Measurements from ENCODE around the gene IFITM10.

IFITM10 gene

GRCh38 chr11:1750840-1751530 lies 590 bp upstream of the IFITM10 start:
- no peak for DNase-seq (ENCODE audit: extremely low spot score)
- ChIA-PET POLR2A (interaction anchor here (0.7 to 2.5 kb wide), 2 partner anchors 13 to 58 kb away, joined by 3 to 10 read pairs; partner anchors contain the start of gene CTSD), CTCF (no interaction called here)
- no peak for TF ChIP-seq PKNOX1 (IDR thresholded peaks at IDR 0.05)
- TF ChIP-seq FOXM1 (IDR thresholded peaks at IDR 0.05; ENCODE audit: borderline replicate concordance), result no peak
- TF ChIP-seq FOXA1 (IDR thresholded peaks at IDR 0.05), result no peak
- TF ChIP-seq L3MBTL2 (conservative IDR thresholded peaks at IDR 0.05), result no peak
- no peak for TF ChIP-seq ZNF384 (IDR thresholded peaks at IDR 0.05)
- no peak for TF ChIP-seq HDGF (IDR thresholded peaks at IDR 0.05; ENCODE audit: borderline replicate concordance)
- TF ChIP-seq SP1 (IDR thresholded peaks at IDR 0.05), result no peak
- TF ChIP-seq LEF1 (IDR thresholded peaks at IDR 0.05; ENCODE audit: borderline replicate concordance), result no peak

- TF ChIP-seq FOXM1 (IDR thresholded peaks at IDR 0.05; ENCODE audit: borderline replicate concordance), result no peak
- no peak for TF ChIP-seq ELF4 (IDR thresholded peaks at IDR 0.05)
- no peak for TF ChIP-seq BHLHE40 (IDR thresholded peaks at IDR 0.05; ENCODE audit: borderline replicate concordance)
- TF ChIP-seq LEF1 (IDR thresholded peaks at IDR 0.05; ENCODE audit: borderline replicate concordance), result no peak
- no peak for TF ChIP-seq FOXK2 (IDR thresholded peaks at IDR 0.05)
- TF ChIP-seq ARNT (IDR thresholded peaks at IDR 0.05), result no peak
- no peak for TF ChIP-seq L3MBTL2 (conservative IDR thresholded peaks at IDR 0.05)
- no peak for TF ChIP-seq CTBP1 (IDR thresholded peaks at IDR 0.05; ENCODE audit: borderline replicate concordance)
- TF ChIP-seq SP1 (IDR thresholded peaks at IDR 0.05), result no peak
- TF ChIP-seq ZNF384 (IDR thresholded peaks at IDR 0.05), result no peak
- TF ChIP-seq TARDBP (IDR thresholded peaks at IDR 0.05), result no peak
- no peak for TF ChIP-seq FOXA1 (IDR thresholded peaks at IDR 0.05)
- TF ChIP-seq SUZ12 (IDR thresholded peaks at IDR 0.05), result no peak
- no peak for TF ChIP-seq HDGF (IDR thresholded peaks at IDR 0.05; ENCODE audit: borderline replicate concordance)
- POLR2A ChIA-PET, result interaction anchor here (2.5 kb wide), 1 partner anchor 14 kb away, joined by 10 read pairs; the partner anchor contains the start of gene CTSD
- CTCF ChIA-PET, result no interaction called here
- DNase-seq (ENCODE audit: extremely low spot score), result no peak
Measured at GRCh38 chr11:1749395-1750351, 722 bp downstream of the IFITM10 start.

- TF ChIP-seq NFRKB (IDR thresholded peaks at IDR 0.05) (no peak), HDGF (IDR thresholded peaks at IDR 0.05; ENCODE audit: borderline replicate concordance) (no peak), FOXM1 (IDR thresholded peaks at IDR 0.05; ENCODE audit: borderline replicate concordance) (no peak)
- ChIA-PET POLR2A (interaction anchor here (2.5 kb wide), 1 partner anchor 15 kb away, joined by 10 read pairs; the partner anchor contains the start of gene CTSD), CTCF (no interaction called here)
- no peak for DNase-seq (ENCODE audit: extremely low spot score)
Measured at GRCh38 chr11:1748636-1749394, 1.6 kb downstream of the IFITM10 start.

GRCh38 chr11:1747753-1748635 lies 2.4 kb downstream of the IFITM10 start:
- ChIA-PET POLR2A (no interaction called here), CTCF (no interaction called here)
- DNase-seq (ENCODE audit: extremely low spot score), result no peak
- no peak for TF ChIP-seq CTBP1 (IDR thresholded peaks at IDR 0.05; ENCODE audit: borderline replicate concordance)
- no peak for TF ChIP-seq BHLHE40 (IDR thresholded peaks at IDR 0.05; ENCODE audit: borderline replicate concordance)
- no peak for TF ChIP-seq TARDBP (IDR thresholded peaks at IDR 0.05)
- no peak for TF ChIP-seq FOXK2 (IDR thresholded peaks at IDR 0.05)
- no peak for TF ChIP-seq SP1 (IDR thresholded peaks at IDR 0.05)
- no peak for TF ChIP-seq ZNF384 (IDR thresholded peaks at IDR 0.05)
- TF ChIP-seq LEF1 (IDR thresholded peaks at IDR 0.05; ENCODE audit: borderline replicate concordance), result no peak
- TF ChIP-seq NFRKB (IDR thresholded peaks at IDR 0.05), result no peak
- no peak for TF ChIP-seq FOXA1 (IDR thresholded peaks at IDR 0.05)

- TF ChIP-seq NFRKB (IDR thresholded peaks at IDR 0.05) (no peak), CTBP1 (IDR thresholded peaks at IDR 0.05; ENCODE audit: borderline replicate concordance) (no peak), PKNOX1 (IDR thresholded peaks at IDR 0.05) (no peak), ELF4 (IDR thresholded peaks at IDR 0.05) (no peak), SP1 (IDR thresholded peaks at IDR 0.05) (no peak), ARNT (IDR thresholded peaks at IDR 0.05) (no peak), HDGF (IDR thresholded peaks at IDR 0.05; ENCODE audit: borderline replicate concordance) (no peak), FOXK2 (IDR thresholded peaks at IDR 0.05) (no peak), TARDBP (IDR thresholded peaks at IDR 0.05) (no peak), ZNF384 (IDR thresholded peaks at IDR 0.05) (no peak), L3MBTL2 (conservative IDR thresholded peaks at IDR 0.05) (no peak), BHLHE40 (IDR thresholded peaks at IDR 0.05; ENCODE audit: borderline replicate concordance) (no peak), FOXM1 (IDR thresholded peaks at IDR 0.05; ENCODE audit: borderline replicate concordance) (no peak), LEF1 (IDR thresholded peaks at IDR 0.05; ENCODE audit: borderline replicate concordance) (no peak), SUZ12 (IDR thresholded peaks at IDR 0.05) (no peak), FOXA1 (IDR thresholded peaks at IDR 0.05) (no peak)
- ChIA-PET CTCF (no interaction called here), POLR2A (interaction anchor here (1.0 kb wide), 1 partner anchor 15 kb away, joined by 3 read pairs; no protein-coding TSS in a partner anchor)
- no peak for DNase-seq (ENCODE audit: extremely low spot score)
Measured at GRCh38 chr11:1746956-1747752, 3.2 kb downstream of the IFITM10 start.

Data from HEK293T (cell line).